CD4-positive, alpha-beta T cell treated with Interferon gamma for 1 hour (primary cell): ENCODE measurements around the gene PRICKLE2.

Experiments used
- DNase-seq: peaks from one replicate; pipeline ENCODE4 v3.0.0-alpha.2; 2020

Gene PRICKLE2

DNA sequence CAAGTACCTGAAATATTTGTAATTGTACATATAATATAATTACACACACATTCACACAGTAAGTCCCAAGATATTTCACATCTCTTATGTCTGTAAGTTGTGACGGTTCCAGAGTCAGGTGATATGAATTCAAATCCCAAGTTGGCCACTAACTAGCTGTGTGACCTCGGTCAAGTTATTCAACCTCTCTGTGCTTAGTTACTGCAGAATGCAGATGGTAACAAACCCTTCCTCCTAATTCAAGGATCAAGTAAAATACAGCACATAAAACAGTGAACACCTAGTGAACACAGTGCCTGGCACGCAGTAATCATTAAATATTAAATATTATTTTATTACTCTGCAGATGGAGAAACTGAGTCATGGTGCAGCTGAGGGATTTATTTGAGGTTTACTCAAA, 6.9 kb downstream of the PRICKLE2 start:
- no peak for DNase-seq

DNA sequence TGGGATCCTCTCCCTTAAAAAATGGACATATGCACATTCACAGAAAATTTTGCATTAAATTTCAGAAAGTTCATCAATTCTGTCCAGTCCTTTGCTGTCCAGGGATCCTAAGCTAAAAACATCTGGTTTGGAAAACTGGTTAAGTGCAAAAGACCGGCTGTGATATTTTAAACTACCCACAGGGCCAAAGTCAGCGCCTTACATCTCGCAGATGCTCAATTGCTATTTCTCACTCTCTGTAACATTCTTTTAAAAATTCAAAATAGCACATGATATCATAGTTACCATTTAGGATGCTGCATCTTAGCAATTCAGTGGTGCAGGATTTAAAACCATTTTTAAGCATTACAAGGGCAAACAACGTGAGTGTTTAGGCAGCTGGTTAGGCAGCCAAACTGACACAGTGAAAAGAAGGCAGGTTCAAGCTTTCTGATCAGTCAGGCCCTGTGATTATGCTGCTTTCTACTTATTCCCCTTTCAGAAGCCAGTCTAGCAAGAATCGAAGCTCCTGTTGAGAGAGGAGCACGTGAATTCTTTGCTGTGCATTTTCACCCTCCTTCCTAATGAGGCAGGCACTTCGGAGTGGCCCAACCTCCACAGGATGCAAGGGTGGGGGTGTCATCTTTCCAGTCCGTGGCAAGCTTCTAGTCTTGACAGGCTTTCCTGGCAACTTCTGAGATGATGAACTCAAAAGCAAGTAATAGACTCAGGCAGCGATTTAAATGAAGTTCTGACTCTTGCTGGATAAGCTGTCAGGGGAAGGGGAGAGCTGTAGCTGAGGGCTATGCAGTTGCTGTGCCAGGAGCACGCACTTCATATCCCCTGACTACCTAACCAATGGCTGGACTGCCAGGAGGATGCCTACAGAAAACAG, 8.8 kb downstream of the PRICKLE2 start:
- no peak for DNase-seq

DNA sequence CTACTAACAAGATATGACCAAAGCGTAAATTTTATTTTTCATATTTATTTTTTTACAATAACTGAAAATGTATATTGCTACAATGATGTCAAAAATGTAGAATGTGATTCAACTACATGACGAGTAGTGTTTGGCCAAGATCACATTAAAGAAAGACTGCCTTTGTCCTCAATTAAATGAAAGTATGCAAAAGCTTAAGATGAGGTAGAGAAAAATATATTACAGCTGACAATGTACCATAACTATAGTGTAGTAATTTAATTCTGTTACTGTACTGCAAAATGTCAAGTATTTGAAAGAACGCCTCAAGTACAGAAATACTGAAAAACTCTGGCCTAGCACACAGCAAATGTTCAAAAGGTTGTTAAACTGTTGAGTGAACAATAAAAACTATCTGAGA, 9.7 kb downstream of the PRICKLE2 start:
- no peak for DNase-seq

DNA sequence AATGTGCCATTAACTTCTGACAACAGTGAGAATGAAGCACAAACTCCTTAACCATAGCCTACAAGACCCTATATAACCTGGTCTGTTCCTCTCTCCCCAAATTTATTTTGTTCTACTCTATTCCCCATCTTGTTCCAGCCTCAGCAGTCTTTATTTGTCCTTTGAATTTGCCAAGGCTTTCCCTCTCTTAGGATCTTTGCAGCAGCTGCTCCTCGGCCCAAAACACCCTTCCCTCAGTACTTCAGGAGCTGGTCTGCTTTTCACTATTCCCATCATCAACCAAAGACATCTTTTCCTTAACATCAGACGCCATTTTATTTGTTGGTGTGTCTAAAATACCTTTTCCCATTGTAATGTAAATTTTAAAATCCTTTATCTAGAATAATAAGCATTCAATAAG, 10.2 kb downstream of the PRICKLE2 start:
- DNase-seq = no peak

DNA sequence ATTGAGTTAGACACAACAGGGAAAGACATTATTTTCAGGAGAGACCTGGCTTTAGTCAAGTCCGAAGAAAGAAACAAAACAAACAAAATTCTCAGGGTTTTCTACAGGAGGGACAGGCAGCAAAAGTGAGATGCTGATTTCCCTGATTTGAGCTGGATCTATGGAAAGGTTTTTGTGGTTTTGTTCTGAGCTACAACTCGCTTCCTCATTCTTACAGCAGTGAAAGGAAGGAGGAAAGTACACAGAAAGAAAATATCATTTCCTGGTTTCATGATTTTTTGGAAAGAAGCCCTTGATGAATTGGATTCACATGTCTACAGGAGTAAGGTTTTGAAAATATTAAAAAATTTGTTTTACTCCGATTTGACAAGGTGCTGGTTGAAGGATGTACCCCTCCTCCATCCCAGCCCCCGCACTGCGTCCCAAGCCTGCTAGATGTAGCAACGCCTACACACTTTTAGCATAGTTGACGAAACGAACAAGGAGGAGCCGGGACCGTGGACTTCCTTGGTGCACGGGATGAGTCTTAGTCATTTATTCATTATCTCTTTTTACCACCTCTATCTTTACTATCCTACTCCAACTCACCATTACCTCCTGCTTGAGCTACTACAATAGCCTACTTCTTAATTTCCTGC, 10.8 kb downstream of the PRICKLE2 start:
- DNase-seq = no peak

DNA sequence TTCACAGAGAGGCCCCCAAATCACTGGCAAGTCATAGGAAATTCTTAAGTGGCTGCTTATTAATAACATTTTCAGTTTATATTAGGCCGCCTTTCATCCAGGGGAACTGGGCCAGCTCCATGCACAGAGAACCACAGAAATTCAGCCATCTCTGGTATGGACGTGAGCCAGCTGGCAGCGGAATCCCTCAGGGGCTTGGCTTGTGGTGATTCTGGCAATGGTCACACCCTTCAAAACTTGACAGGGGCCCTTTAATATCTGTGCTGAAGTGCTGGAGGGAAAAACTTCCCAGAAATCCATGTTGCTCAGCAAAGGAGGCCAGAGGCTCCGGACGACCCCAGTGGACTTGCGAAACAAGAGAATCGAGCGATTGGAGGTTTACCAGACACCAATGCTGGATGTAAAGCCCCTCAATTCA, 11.3 kb downstream of the PRICKLE2 start:
- DNase-seq = no peak

DNA sequence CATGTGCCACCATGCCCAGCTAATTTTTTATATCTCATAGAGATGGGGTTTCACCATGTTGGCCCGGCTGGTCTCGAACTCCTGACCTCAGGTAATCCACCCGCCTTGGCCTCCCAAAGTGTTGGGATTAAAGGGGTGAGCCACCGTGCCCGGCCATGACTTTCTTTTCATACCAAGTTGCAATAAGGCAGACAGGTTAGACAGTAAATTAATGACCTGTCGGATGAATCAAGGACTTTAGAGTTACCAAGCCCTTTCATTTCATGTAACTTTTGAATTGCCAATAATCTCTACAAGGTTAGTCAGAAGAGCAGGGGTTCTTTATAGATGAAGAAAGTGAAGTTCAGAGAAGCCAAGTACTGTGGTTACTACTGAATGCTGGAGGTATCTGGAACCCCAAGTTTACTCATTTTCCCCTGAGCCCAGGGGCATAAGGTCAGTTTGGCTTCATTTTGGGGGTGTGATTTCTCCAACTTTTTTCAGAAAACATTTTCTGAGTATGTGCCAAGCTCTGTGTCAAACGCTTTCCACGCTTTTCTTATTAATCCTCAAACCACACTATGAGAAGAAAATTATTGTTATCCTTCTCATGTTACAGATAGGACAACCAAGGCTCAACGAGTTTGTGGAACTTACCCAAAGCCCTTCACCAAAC, 11.9 kb downstream of the PRICKLE2 start:
- DNase-seq = no peak

DNA sequence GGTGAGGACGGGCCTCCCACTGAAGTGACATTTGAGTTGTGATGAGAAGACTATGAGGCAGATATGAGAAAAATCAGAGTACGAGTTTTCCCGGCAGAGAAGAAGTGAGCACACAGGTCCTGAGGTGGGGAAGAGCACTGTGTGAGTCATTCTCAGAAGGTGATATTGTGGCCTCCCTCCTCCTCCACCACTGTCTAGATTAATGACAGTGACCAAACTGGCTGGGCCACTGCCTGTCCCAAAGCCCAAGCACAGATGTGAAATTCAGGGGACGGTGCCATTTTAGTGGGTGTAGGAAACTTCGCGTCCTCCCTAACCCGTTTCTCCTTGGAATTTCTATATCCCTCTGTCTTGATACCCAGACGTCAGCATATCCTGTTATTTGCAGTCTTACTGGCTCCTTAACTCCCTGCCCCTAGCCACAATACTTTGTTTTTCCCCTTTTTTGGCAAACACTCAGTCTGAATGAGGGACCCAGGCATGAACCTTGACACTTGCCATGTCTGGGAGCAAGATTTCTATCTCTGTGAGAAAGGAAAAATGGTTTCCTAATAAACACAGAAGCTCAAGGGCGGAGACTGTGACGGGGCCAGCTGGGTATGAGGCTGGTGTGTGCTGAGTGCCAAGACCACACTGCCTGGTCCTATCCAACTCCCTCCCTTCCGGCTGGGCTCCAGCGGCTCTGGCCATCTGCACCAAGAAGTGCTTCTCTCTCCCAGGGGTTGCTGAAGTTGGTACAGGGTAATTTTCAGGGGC, 15.2 kb downstream of the PRICKLE2 start:
- no peak for DNase-seq

DNA sequence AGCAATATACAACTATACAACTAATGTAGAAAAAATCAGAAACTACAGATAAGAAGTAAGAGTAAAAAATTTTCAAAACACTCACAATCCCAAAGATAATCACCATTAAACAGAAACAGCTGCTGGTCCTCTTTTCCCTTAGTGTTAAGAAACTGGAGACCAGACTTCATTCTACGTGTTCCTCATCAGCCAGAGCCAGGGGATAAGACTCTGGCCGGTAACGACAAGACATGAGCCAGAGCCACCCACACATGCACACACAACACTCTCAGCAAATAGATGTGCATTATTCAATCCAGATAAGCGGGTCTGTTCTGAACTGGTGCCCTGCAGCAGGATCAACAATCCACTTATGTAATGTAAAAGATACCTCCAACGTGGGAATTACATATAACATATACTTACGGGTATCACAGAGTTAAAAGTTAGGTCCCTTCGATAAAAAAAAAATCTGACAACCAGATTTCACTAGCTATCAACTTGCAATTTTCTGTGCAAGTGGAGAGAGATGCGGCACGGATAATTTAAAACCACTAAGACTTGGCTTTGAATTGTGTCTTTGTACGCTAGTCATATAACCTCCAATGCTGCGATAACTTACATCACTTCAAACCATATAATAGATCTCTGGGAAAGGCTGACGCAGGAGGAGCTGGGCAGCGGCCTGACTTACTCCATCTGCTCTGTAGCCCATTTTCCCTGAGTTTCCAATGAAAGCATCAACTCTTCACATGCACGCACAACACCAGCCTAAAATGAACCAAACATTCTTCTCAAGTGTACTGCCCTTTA, 17.8 kb downstream of the PRICKLE2 start:
- DNase-seq = no peak

DNA sequence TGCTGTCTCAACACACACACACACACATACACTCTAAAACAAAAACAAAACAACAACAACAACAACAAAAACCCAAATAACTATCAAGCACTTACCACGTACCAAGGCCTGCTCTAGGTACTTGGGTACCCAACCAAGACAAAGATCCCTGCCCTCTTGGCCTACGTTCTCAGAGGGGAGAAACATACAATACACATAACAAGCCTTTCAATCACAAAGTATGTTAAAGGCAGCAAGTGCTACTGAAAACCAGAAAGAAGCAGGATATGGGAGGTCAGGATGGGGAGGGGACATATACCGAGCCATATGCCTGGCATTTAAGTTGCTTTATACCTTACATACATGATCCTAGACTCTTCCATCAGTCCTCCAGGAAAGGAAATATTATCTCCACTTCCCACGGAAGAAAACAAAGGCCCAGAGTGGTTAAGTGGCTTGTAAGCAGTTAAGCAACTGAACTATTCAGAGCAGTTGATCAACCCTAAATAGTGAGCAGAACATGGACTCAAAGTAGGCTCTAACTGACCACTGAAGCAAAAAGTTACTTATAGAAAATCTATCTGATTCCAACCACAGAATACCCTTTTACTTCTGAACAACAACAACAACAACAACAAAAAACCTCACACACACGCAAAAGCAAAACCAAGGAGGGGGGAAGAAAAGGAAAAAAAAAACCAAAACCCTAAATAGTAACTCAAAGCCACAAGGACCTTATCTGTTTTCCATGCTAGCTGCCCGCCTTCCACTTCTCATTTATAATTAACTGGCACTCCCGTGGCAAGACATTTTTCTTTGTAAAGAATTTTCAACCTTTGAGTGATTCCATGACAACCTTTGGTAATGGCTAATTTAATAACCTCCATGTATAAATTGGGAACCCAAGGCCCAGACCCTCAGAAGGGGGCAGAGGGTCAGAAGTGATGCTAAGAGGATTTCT, 21.0 kb downstream of the PRICKLE2 start:
- DNase-seq = no peak

DNA sequence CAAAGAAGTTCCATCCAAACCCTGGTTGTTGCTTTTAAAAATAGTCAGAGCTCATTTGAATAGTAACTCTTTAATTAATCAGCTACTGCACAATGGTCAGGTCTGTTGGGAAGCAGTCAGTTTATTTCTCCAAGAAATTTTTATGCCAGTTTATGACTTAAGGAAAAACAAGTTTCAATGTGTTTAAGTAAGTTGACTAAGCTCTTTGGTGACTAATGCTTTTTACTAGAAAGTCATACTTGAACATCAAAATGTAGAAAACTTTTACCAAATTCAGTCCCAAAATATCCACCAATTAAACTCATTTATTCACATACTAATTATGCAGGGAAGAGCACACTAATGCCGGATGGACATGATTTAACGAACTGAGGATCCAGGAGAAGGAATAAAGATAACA, 22.1 kb downstream of the PRICKLE2 start:
- DNase-seq = no peak

DNA sequence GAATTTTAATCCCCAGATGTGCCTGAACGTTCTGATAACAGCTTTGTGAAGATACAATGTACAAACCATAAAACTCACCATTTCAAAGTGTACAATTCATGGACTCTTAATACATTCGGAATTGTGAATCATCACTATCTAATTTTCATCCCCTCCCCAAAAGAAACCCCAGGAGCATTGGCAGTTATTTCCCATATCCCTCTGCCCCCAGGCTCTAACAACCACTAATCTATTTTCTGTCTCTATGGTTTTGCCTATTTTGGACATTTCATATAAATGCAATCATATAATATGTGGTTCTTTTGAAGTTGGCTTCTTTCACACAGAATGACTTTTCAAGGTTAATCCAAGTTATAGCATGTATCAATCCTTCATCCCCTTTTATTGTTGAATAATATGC, 25.3 kb downstream of the PRICKLE2 start:
- DNase-seq = no peak

DNA sequence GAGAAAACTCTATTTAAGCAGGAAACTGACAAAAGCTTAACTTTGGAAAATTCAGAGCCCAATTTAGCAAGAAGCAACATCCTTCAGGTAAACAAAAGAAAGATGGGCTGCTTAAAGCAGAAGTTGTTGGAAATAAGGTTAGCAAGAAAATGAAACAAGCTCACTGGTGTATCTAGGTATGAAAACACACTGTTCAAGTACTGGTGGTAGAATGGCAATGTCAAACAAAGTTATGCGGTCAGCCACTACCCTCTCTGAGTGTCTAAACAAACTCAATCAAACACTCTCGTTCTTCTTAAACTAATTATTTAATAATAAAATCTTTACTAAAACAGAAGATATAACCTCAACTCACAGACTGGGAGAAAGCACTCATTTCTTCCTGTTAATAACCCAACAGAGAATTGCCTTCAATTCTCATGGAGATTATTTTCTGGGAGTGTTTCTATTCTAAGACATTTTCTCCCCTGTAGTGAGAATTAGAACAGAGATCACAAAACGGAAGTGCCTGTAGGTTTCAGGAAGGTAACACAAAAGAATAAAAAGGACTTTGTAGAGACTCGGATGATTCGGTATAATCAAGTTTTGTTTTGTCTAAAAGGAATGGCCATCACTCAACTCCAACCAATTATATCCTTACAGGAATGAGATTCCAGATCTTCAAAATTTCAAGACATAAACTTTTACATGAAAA, 28.9 kb downstream of the PRICKLE2 start:
- DNase-seq = no peak

DNA sequence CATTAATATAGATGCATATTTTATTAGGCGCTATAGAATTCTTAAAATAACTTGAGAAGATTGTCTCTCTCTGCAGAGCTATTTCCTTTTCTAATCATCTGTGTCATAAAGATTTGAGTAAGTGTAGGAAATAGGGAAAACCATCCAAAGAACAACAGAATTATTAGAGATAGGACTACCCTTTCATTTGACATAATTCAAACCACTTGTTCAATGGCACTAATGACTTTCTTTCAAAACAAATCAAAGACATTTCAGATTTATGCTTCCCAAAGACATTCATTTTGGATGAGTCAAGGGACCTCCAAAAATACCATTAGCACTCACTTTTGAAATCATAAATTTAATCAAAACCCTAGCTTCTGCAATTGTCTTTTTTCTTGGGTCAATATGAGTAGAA, 29.5 kb downstream of the PRICKLE2 start:
- DNase-seq = no peak

DNA sequence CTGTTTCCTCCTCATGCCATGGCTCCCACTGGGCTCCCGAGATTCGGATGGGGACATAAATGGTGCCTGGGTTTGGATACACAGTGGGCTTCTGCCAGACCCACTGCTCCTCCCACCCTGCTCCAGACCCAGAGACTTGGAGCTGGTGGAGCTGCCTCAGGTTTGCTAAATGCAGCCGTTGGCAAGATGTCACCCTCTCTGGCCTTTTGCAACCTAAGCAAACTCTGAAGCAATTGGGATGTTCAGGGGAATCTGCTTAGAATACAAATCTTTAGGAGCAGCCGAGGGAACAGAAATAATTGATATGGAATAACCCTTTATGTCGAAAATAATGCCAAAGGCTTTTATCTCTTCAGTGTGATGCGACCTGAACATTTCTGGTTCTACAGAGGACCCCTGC, 33.4 kb downstream of the PRICKLE2 start:
- no peak for DNase-seq

DNA sequence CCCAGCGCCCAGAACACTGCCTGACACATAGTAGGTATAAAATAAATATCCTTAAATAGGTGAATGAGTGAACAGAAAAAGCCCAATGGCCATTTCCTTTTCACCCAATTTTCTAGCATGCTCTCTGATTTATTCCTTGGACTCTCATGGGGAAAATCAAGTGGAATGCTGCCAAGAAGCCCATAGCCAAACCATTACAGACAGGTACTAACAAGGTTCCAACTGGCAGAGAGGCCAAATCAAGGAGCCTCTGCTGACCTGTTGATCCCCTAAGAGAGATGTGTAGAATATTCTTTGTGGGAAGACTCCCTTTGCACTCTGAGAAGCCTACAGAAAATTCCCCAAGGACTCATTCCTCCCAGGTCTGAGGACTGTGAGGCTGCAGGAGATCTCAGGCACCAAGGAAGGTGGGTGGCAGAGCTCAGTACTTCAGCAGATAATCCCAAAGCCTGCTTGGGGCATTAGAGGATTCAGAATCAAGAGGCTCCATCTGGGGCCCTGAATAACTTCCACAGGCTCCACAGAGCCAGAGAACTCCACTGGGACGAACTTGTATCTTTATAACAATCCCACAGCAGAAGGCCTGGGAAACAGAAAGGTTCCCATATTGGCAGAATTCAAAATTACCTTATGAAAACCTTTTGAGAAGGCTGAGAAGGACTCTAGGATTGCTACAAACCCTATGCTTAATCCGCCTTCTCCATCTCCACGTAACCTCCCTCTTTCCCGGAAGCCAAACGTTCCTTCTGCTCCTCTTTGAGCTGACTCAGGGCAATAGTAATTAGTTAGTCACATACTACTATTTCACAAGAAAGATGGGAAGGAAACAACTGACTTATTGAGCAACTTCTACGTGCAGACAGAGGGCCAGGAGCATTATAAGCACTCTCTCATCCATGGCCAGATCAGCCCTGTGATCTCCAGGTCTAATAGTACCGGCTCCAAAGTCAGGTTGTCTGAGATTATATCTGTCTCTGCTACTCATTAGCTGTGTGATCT, 34.5 kb downstream of the PRICKLE2 start:
- no peak for DNase-seq

DNA sequence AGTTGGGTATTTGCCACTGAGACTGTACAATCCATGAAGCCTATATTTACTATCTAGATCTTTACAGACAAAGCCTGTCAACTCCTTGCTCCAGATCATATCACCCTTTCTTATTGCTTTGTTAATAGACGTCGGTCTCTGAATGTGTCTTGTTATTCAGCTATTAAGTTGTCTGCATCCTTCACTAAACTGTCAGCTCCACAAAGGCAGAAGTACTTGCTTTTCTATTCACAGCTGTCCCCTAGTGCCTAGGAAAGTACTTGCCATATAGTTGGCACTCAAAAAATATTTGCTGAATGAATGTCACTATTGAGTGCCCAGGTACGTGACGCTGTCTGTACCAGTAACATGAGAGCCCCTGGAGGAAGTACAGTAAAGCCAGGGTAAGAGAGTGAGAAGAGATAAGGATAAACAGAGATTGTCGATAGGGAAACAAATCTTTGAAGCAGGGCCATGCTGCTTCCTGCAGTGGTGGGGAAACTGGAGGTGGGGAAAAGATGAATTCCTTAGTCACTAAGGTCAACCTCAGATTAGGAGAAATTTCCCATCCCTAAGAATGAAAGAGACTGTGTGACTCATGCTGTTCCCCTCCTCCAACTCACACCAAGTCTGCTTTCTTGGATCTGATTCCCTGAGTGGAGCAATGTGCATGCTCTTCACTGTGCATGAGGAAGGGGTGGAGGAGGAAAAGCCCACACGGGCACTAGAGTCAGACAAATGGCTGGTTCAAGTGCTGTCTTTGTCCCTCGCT, 36.3 kb downstream of the PRICKLE2 start:
- DNase-seq = no peak
